T-cell (primary cell): ENCODE measurements around the gene SELENOS. TPM values are rescaled to one million over a fixed set of nuclear protein-coding genes. Genes with fewer than 3 reads are reported as not detected.
A peak's percentile ranks its signal among the peaks of the same experiment; 100 is the strongest.
"Not testable (repeated sequence)": the region's sequence is repeated elsewhere in the genome, so short reads cannot be mapped to it uniquely, and the experiment has no call there.

Experiments
- ATAC-seq, 4 experiments: fragments of 200-7000 bp in 3 of 4; fragments of 150-1000 bp in 1 of 4; cut with Tn5 transposase; replicated peaks in 1 of 4; 1 replicate in 3 of 4; 2 replicates in 1 of 4; pipeline ENCODE4 v1.10.0; 2021; ENCODE audit warnings: moderate library complexity in 3 of 4, mild to moderate bottlenecking in 2 of 4, moderate number of reproducible peaks in 1 of 4
- CTCF ChIA-PET, 2 donors: fragments of 300-600 bp; sonication (Branson Sonifier 250); formaldehyde crosslinking; loops; one replicate each; lab custom pipeline; 2022; ENCODE audit warnings: antibody characterized with exemption in 2 of 2; lab: Charles Lee
- POLR2A ChIA-PET, 2 donors: fragments of 300-600 bp; sonication (Branson Sonifier 250); formaldehyde crosslinking; loops; one replicate each; lab custom pipeline; 2022; ENCODE audit warnings: antibody characterized with exemption in 2 of 2; lab: Charles Lee
- DNase-seq, 35 experiments: peaks; one replicate each; pipeline versions ENCODE4 v3.0.0 to v3.0.0-alpha.2; 2013 to 2023
- H3K27ac ChIP-seq: one replicate; pipeline ENCODE4 v1.5.1; 2013; ENCODE audit warnings: low read length
- H3K27me3 ChIP-seq, 2 experiments: replicated peaks in 1 of 2; 1 replicate in 1 of 2; 2 replicates in 1 of 2; pipeline versions ENCODE4 v1.6.1 to v1.7.0; 2013; ENCODE audit warnings: low read length in 1 of 2, mixed read lengths in 1 of 2; ENCODE audit not compliant: control insufficient read depth in 2 of 2, insufficient read depth in 2 of 2; ENCODE audit errors: extremely low read depth in 1 of 2
- H3K36me3 ChIP-seq, 2 donors: 1 replicate in 1 of 2; 2 replicates in 1 of 2; pipeline versions ENCODE4 v1.6.1 to v1.7.0; 2013; ENCODE audit warnings: low read length in 1 of 2; ENCODE audit not compliant: control insufficient read depth in 2 of 2, insufficient read depth in 1 of 2; ENCODE audit errors: extremely low read depth in 1 of 2
- H3K4me1 ChIP-seq, 2 experiments: 1 replicate in 1 of 2; 2 replicates in 1 of 2; pipeline versions ENCODE4 v1.6.1 to v1.7.0; 2013; ENCODE audit warnings: low read length in 2 of 2, mixed read lengths in 1 of 2; ENCODE audit not compliant: insufficient read depth in 2 of 2, control insufficient read depth in 1 of 2; ENCODE audit errors: extremely low read depth in 1 of 2
- H3K4me3 ChIP-seq, 2 donors: 1 replicate in 1 of 2; 2 replicates in 1 of 2; pipeline versions ENCODE4 v1.5.1 to v1.7.0; 2013; ENCODE audit warnings: mild to moderate bottlenecking in 2 of 2, low read length in 1 of 2, moderate library complexity in 1 of 2; ENCODE audit not compliant: control insufficient read depth in 1 of 2; ENCODE audit errors: extremely low read depth in 1 of 2
- H3K9me3 ChIP-seq: 2 replicates; pipeline ENCODE4 v1.7.0; 2013
- H3K27ac Mint-ChIP-seq, 2 donors: one replicate each; pipeline ENCODE4 v1.8.0; 2020 to 2021; ENCODE audit warnings: mild to moderate bottlenecking in 2 of 2, mixed read lengths in 2 of 2
- H3K27me3 Mint-ChIP-seq, 2 donors: one replicate each; pipeline ENCODE4 v1.8.0; 2021 to 2022; ENCODE audit warnings: mixed read lengths in 2 of 2
- H3K36me3 Mint-ChIP-seq: one replicate; pipeline ENCODE4 v1.8.0; 2021; ENCODE audit warnings: mixed read lengths
- H3K4me1 Mint-ChIP-seq, 3 donors: one replicate each; pipeline ENCODE4 v1.8.0; 2020 to 2022; ENCODE audit warnings: mixed read lengths in 3 of 3, mild to moderate bottlenecking in 1 of 3
- H3K4me3 Mint-ChIP-seq, 3 donors: one replicate each; pipeline ENCODE4 v1.8.0; 2020 to 2022; ENCODE audit warnings: mild to moderate bottlenecking in 3 of 3, mixed read lengths in 3 of 3, moderate library complexity in 3 of 3
- H3K9me3 Mint-ChIP-seq, 3 donors: one replicate each; pipeline ENCODE4 v1.8.0; 2020 to 2022; ENCODE audit warnings: mixed read lengths in 3 of 3
- WGBS: methylation state at CpG from one replicate; pipeline ENCODE4 v1.1.5; 2013; ENCODE audit warnings: missing lambda C conversion rate; ENCODE audit not compliant: insufficient coverage; 5-methylcytosine and 5-hydroxymethylcytosine counted together
- total RNA-seq, 35 experiments: library from RNA in 6 of 35; stranded (reverse) in 6 of 35; fragments of 120-200 nt in 1 of 35; gene quantifications; one replicate each; pipeline versions ENCODE4 v1.2.1 to v1.2.4 and lab custom pipeline; 2013 to 2026

The SELENOS gene
- total RNA-seq, 5 donors from 2014 or later (not counting 1 experiment from before 2014, with no cell fraction given) = 31.3 to 39.9 (median 38.4) TPM

- Histone ChIP-seq H3K4me3 (peak overlapping the region; percentile 77 to 96), H3K27me3 (no peaks in the 10 kb centered on the region), H3K36me3 (no peaks in the 10 kb centered on the region), H3K9me3 (no peaks in the 10 kb centered on the region), H3K4me1 (peaks cover 19 to 23% of the 10 kb centered on the region in 2 experiments), H3K27ac (peak overlapping the region; percentile 82)
- Mint-ChIP-seq H3K36me3 (peaks cover 8% of the 10 kb centered on the region), H3K4me3 (peak overlapping the region; percentile 94 to 98 (median 96)), H3K4me1 (peaks cover 41 to 45% (median 44%) of the 10 kb centered on the region in 3 donors), H3K9me3 (no peaks in the 10 kb centered on the region), H3K27me3 (no peaks in the 10 kb centered on the region), H3K27ac (peak overlapping the region; percentile 87 to 91)
- ATAC-seq (no peak), DNase-seq (no peak)
- 5% methylated on average over 4 of the region's 20 CpGs for WGBS
- CTCF ChIA-PET = interaction anchor here (0.7 to 5.3 kb wide), 6 partner anchors 11 to 353 kb away, joined by 3 to 27 read pairs (median 7); no protein-coding TSS in a partner anchor
- POLR2A ChIA-PET = interaction anchor here in 1 of 2 donors (0.7 kb wide), 1 partner anchor 346 kb away, joined by 4 read pairs; no protein-coding TSS in a partner anchor
Measured at GRCh38 chr15:101295607-101296161, 18.4 kb upstream of the SELENOS start.

- Histone ChIP-seq H3K27me3 (no peaks in the 10 kb centered on the region), H3K9me3 (no peaks in the 10 kb centered on the region)
- POLR2A ChIA-PET = interaction anchor here in 1 of 2 donors (0.6 to 1.1 kb wide), 4 partner anchors 15 to 427 kb away, joined by 3 to 4 read pairs (median 3); no protein-coding TSS in a partner anchor
Measured at GRCh38 chr15:101294731-101295606, 17.7 kb upstream of the SELENOS start, which contains the start of gene SNRPA1. Gene SNRPA1, minus strand, starts transcription at chr15:101295248. Its CDS starts 70 bp downstream, at chr15:101295178.

GRCh38 chr15:101293122-101293521 is 15.8 kb upstream of the SELENOS start:
- H3K27ac Mint-ChIP-seq = peak overlapping the region; percentile 92 to 94
- ChIA-PET POLR2A (interaction anchor here (0.7 to 1.1 kb wide), 2 partner anchors 23 to 349 kb away, joined by 3 to 4 read pairs; no protein-coding TSS in a partner anchor), CTCF (interaction anchor here (0.7 to 5.3 kb wide), 5 partner anchors 8 to 348 kb away, joined by 3 to 27 read pairs (median 4); no protein-coding TSS in a partner anchor)
- 40% methylated on average over 8 of the region's 10 CpGs for WGBS
- no peak for ATAC-seq
- peaks cover 51 to 64% (median 58%) of the 10 kb centered on the region in 3 donors for H3K4me1 Mint-ChIP-seq
- H3K4me3 Mint-ChIP-seq = peak overlapping the region; percentile 94 to 98 (median 96)
- Histone ChIP-seq H3K27me3 (no peaks in the 10 kb centered on the region), H3K9me3 (no peaks in the 10 kb centered on the region), H3K27ac (no peak overlapping the region), H3K4me3 (peak overlapping the region; percentile 77 to 96), H3K4me1 (peaks cover 23 to 29% of the 10 kb centered on the region in 2 experiments), H3K36me3 (peaks cover 0 to 13% of the 10 kb centered on the region in 2 donors)
- no peaks in the 10 kb centered on the region for H3K9me3 Mint-ChIP-seq
- no peaks in the 10 kb centered on the region for H3K27me3 Mint-ChIP-seq
- H3K36me3 Mint-ChIP-seq = peaks cover 26% of the 10 kb centered on the region
- peak in 1 of 35 experiments; percentile 22 for DNase-seq

More at GRCh38 chr15:101294731-101295606, 17.7 kb upstream of the SELENOS start, which contains the start of gene SNRPA1:
- WGBS = under 1% methylated on average over 85 of the region's 87 CpGs
- Histone ChIP-seq H3K4me1 (peaks cover 19 to 23% of the 10 kb centered on the region in 2 experiments), H3K27ac (peak within 1 kb of the TSS; percentile 95), H3K36me3 (peaks cover 0 to 5% of the 10 kb centered on the region in 2 donors), H3K4me3 (peak within 1 kb of the TSS; percentile 77 to 96)
- H3K4me1 Mint-ChIP-seq = peaks cover 41 to 51% (median 48%) of the 10 kb centered on the region in 3 donors
- CTCF ChIA-PET = interaction anchor here (0.8 to 5.3 kb wide), 7 partner anchors 10 to 354 kb away, joined by 3 to 27 read pairs (median 3); no protein-coding TSS in a partner anchor
- peak within 1 kb of the TSS; percentile 94 for H3K27ac Mint-ChIP-seq
- DNase-seq = peak; percentile 91 to 98 (median 96)
- H3K4me3 Mint-ChIP-seq = peak within 1 kb of the TSS; percentile 94 to 98 (median 96)
- no peaks in the 10 kb centered on the region for H3K9me3 Mint-ChIP-seq
- peaks cover 13% of the 10 kb centered on the region for H3K36me3 Mint-ChIP-seq
- peak; percentile 81 to 85 (median 84) for ATAC-seq
- no peaks in the 10 kb centered on the region for H3K27me3 Mint-ChIP-seq

- 77% methylated on average over 2 of the region's 8 CpGs for WGBS
- H3K36me3 Mint-ChIP-seq = peaks cover 54% of the 10 kb centered on the region
Measured at GRCh38 chr15:101288905-101289513, 11.7 kb upstream of the SELENOS start.

GRCh38 chr15:101287342-101287741 is 10.1 kb upstream of the SELENOS start:
- not testable (repeated sequence) for DNase-seq, ATAC-seq, H3K27ac ChIP-seq, H3K4me3 ChIP-seq, H3K9me3 Mint-ChIP-seq, H3K27me3 Mint-ChIP-seq, H3K9me3 ChIP-seq, H3K4me1 ChIP-seq, H3K27me3 ChIP-seq, H3K4me3 Mint-ChIP-seq
- ChIA-PET CTCF (interaction anchor here (0.6 to 3.2 kb wide), 12 partner anchors 9 to 668 kb away, joined by 3 to 45 read pairs (median 4); no protein-coding TSS in a partner anchor), POLR2A (interaction anchor here (0.6 to 1.4 kb wide), 5 partner anchors 9 to 351 kb away, joined by 3 to 5 read pairs (median 4); no protein-coding TSS in a partner anchor)
- peaks cover 0 to 64% of the 10 kb centered on the region in 2 donors for H3K36me3 ChIP-seq
- H3K4me1 Mint-ChIP-seq = peaks cover 20 to 44% (median 40%) of the 10 kb centered on the region in 3 donors
- H3K36me3 Mint-ChIP-seq = peaks cover 57% of the 10 kb centered on the region
- H3K27ac Mint-ChIP-seq = peak overlapping the region in 1 of 2 donors; percentile 48
- no CpG with 5 or more reads among the region's 6 CpGs for WGBS

More at GRCh38 chr15:101288905-101289513, 11.7 kb upstream of the SELENOS start:
- H3K4me3 Mint-ChIP-seq = peak overlapping the region in 1 of 3 donors; percentile 0
- Histone ChIP-seq H3K36me3 (peaks cover 0 to 47% of the 10 kb centered on the region in 2 donors), H3K4me1 (peaks cover 19% of the 10 kb centered on the region in 2 experiments), H3K9me3 (no peaks in the 10 kb centered on the region), H3K27me3 (no peaks in the 10 kb centered on the region), H3K4me3 (no peak overlapping the region), H3K27ac (no peak overlapping the region)
- DNase-seq (peak in 5 of 35 experiments; percentile 17 to 78 (median 33)), ATAC-seq (peak; percentile 47 to 78 (median 58))
- peaks cover 37 to 57% (median 54%) of the 10 kb centered on the region in 3 donors for H3K4me1 Mint-ChIP-seq
- H3K9me3 Mint-ChIP-seq = no peaks in the 10 kb centered on the region
- peak overlapping the region in 1 of 2 donors; percentile 21 for H3K27ac Mint-ChIP-seq
- ChIA-PET CTCF (interaction anchor here (0.6 to 3.2 kb wide), 16 partner anchors 9 to 1399 kb away, joined by 3 to 45 read pairs (median 4); partner anchors contain the start of gene CHSY1 (in 1 of the 2)), POLR2A (interaction anchor here (0.7 to 1.4 kb wide), 3 partner anchors 11 to 16 kb away, joined by 3 to 4 read pairs (median 3); no protein-coding TSS in a partner anchor)
- no peaks in the 10 kb centered on the region for H3K27me3 Mint-ChIP-seq
